Peyer's patch (tissue), 4 donors: ENCODE results near the gene VAV1. TPM values are rescaled to one million over a fixed set of nuclear protein-coding genes. Genes with fewer than 3 reads are reported as not detected.
"Not testable (repeated sequence)": the region's sequence is repeated elsewhere in the genome, so short reads cannot be mapped to it uniquely, and the experiment has no call there.

Experiments used
- DNase-seq, 3 donors: peaks; one replicate each; pipeline ENCODE4 v3.0.0-alpha.2; 2017 to 2019
- H3K27ac ChIP-seq, 4 donors: fragments of 200-600 bp; sonication (generic); one replicate each; pipeline ENCODE4 v1.5.1; 2016 to 2019
- H3K27me3 ChIP-seq, 2 donors: fragments of 200-600 bp; sonication (generic); one replicate each; pipeline ENCODE4 v1.5.1; 2019
- H3K36me3 ChIP-seq, 3 donors: fragments of 200-600 bp; sonication (generic); one replicate each; pipeline ENCODE4 v1.5.1; 2016 to 2019
- H3K4me1 ChIP-seq, 4 donors: fragments of 200-600 bp; sonication (generic); one replicate each; pipeline ENCODE4 v1.5.1; 2016 to 2019
- H3K4me3 ChIP-seq, 4 donors: fragments of 200-600 bp; sonication (generic); 1 replicate in 3 of 4; 2 replicates in 1 of 4; pipeline ENCODE4 v1.5.1; 2016 to 2019; ENCODE audit warnings: mild to moderate bottlenecking in 1 of 4
- H3K9me3 ChIP-seq, 4 donors: fragments of 200-600 bp; sonication (generic); one replicate each; pipeline ENCODE4 v1.5.1; 2016 to 2019; ENCODE audit warnings: mild to moderate bottlenecking in 1 of 4
- CTCF ChIP-seq, 6 experiments: fragments of 450-650 bp in 4 of 6; fragments of 200-600 bp in 2 of 6; sonication (generic) in 1 of 6; IDR thresholded peaks; one replicate each; pipeline ENCODE4 v1.5.1; 2017 to 2019; ENCODE audit warnings: antibody characterized with exemption in 6 of 6, mild to moderate bottlenecking in 3 of 6, moderate library complexity in 1 of 6
- POLR2A ChIP-seq, 2 donors: fragments of 450-650 bp; IDR thresholded peaks; one replicate each; pipeline ENCODE4 v1.5.1; 2017; ENCODE audit warnings: antibody characterized with exemption in 2 of 2, mild to moderate bottlenecking in 2 of 2, moderate library complexity in 2 of 2
- total RNA-seq, 4 donors: library from RNA; depleted of rRNA; stranded (reverse); fragments of >200 nt; gene quantifications; one replicate each; pipeline ENCODE4 v1.1.0, GENCODE V29; 2016

Gene VAV1
- total RNA-seq, 4 donors from 2014 or later, result 7.0 to 57.8 (median 7.7) TPM

- Histone ChIP-seq H3K4me1 (peaks cover 0 to 9% (median 5%) of the 10 kb centered on the region in 4 donors), H3K9me3 (no peaks in the 10 kb centered on the region), H3K27me3 (no peaks in the 10 kb centered on the region), H3K27ac (peak within 1 kb of the TSS; percentile 75 to 97 (median 88)), H3K4me3 (peak within 1 kb of the TSS; percentile 44 to 70 (median 56)), H3K36me3 (peaks cover 0 to 8% (median 0%) of the 10 kb centered on the region in 3 donors)
- peak; percentile 97 to 99 (median 97) for DNase-seq
- peak in 1 of 6 experiments; percentile 7 for TF ChIP-seq CTCF (IDR thresholded peaks at IDR 0.05)
- peak; percentile 90 to 94 for TF ChIP-seq POLR2A (IDR thresholded peaks at IDR 0.05)
Observed at GRCh38 chr19:6767357-6768235, 4.9 kb upstream of the VAV1 start, which contains the start of gene SH2D3A. TSS of gene SH2D3A (minus strand) at chr19:6767435. CDS start at chr19:6763748, 3,687 bp downstream.

- peak overlapping the region in 3 of 4 donors; percentile 44 to 63 (median 50) for H3K4me3 ChIP-seq
- TF ChIP-seq POLR2A (IDR thresholded peaks at IDR 0.05) (no peak), CTCF (IDR thresholded peaks at IDR 0.05) (no peak)
- no peaks in the 10 kb centered on the region for H3K9me3 ChIP-seq
- H3K27me3 ChIP-seq, result no peaks in the 10 kb centered on the region
- H3K4me1 ChIP-seq, result peaks cover 0 to 9% (median 5%) of the 10 kb centered on the region in 4 donors
- peak in 2 of 3 donors; percentile 25 to 52 for DNase-seq
- peak overlapping the region; percentile 75 to 97 (median 88) for H3K27ac ChIP-seq
- peaks cover 0 to 3% (median 0%) of the 10 kb centered on the region in 3 donors for H3K36me3 ChIP-seq
Observed at GRCh38 chr19:6768236-6768785, 4.2 kb upstream of the VAV1 start.

- TF ChIP-seq CTCF (IDR thresholded peaks at IDR 0.05) (peak in 4 of 6 experiments; percentile 28 to 54 (median 51)), POLR2A (IDR thresholded peaks at IDR 0.05) (no peak)
- no peak overlapping the region for H3K4me3 ChIP-seq
- no peaks in the 10 kb centered on the region for H3K36me3 ChIP-seq
- peaks cover 0 to 9% (median 5%) of the 10 kb centered on the region in 4 donors for H3K4me1 ChIP-seq
- H3K9me3 ChIP-seq, result no peaks in the 10 kb centered on the region
- H3K27me3 ChIP-seq, result no peaks in the 10 kb centered on the region
- no peak for DNase-seq
- H3K27ac ChIP-seq, result peak overlapping the region in 1 of 4 donors; percentile 75
Observed at GRCh38 chr19:6769006-6769619, 3.4 kb upstream of the VAV1 start.

- not testable (repeated sequence) for H3K36me3 ChIP-seq, H3K27me3 ChIP-seq, DNase-seq, H3K4me3 ChIP-seq, H3K9me3 ChIP-seq
- Histone ChIP-seq H3K27ac (peak overlapping the region in 1 of 4 donors; percentile 90), H3K4me1 (peaks cover 0 to 11% (median 5%) of the 10 kb centered on the region in 4 donors)
Observed at GRCh38 chr19:6771648-6772027, 870 bp upstream of the VAV1 start.

- Histone ChIP-seq H3K4me1 (peaks cover 0 to 11% (median 3%) of the 10 kb centered on the region in 4 donors), H3K36me3 (no peaks in the 10 kb centered on the region), H3K4me3 (peak overlapping the region; percentile 58 to 81 (median 70)), H3K27ac (peak overlapping the region; percentile 66 to 90 (median 74)), H3K27me3 (no peaks in the 10 kb centered on the region), H3K9me3 (no peaks in the 10 kb centered on the region)
- TF ChIP-seq POLR2A (IDR thresholded peaks at IDR 0.05), result peak in 1 of 2 donors; percentile 1
- TF ChIP-seq CTCF (IDR thresholded peaks at IDR 0.05), result no peak
- DNase-seq, result no peak
Observed at GRCh38 chr19:6772866-6773322, 386 bp downstream of the VAV1 start.
